Measurements from ENCODE around the gene HS3ST5.
"Not testable (repeated sequence)": the region's sequence is repeated elsewhere in the genome, so short reads cannot be mapped to it uniquely, and the experiment has no call there.

Gene HS3ST5

DNA sequence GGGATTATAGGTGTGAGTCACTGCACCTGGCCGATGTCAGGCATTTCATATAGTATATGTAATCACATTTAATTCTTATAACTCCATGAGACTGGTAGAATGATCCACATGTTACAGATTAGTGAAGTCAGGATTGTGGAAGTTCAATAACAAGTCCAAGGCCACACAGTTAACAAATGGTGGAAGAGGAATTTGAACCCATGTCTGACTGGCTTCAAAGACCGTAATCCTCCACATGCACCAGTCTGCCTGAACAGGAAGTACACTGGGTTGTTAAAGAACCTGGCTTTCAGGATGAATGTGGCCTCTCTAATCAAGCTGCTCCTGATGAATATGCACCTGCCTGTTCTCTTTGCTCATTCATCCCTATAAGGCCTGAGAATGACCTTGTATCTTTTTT lies 249.9 kb downstream of the HS3ST5 start:
- no peak for DNase-seq (ENCODE audit: low read depth in 2 of 2)

DNA sequence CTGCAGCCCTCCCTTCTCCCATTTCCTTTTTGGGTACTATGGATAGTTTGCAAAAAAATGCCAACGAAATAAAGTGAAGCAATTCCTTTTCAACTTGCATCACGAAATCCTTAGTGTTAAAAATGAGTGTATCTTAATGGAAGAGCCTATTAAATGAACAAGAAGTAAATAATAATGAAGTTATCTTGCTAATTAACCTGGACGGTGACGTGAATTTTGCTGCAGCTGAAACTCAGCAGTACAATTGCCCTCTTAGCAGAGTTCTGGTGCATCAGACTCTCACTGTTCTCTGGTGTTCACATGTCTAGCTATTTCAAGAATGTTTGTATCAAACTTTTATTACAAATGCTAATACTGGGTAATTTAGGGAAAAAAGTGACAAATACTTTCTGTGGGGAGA lies 252.2 kb downstream of the HS3ST5 start:
- DNase-seq (ENCODE audit: low read depth in 2 of 2): no peak

DNA sequence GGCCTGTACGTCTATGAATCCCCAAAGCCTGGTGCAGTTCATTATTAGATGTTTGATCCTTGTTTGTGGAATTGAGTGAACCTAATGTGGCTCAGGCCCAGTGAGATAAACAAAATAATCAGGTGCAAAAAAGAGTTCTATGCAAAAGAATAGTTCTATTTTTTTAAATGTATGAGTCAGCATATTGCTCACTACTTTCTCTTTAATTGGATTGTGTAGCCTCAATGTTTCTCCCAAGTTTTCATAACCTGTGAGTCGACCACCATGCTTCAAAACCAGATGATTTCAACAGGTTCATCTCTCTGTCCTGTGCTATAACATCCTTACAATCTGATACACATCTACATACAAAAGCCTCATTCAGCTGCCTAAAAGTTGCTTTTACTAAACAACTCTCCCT lies 255.3 kb downstream of the HS3ST5 start:
- no peak for DNase-seq (ENCODE audit: low read depth in 2 of 2)

DNA sequence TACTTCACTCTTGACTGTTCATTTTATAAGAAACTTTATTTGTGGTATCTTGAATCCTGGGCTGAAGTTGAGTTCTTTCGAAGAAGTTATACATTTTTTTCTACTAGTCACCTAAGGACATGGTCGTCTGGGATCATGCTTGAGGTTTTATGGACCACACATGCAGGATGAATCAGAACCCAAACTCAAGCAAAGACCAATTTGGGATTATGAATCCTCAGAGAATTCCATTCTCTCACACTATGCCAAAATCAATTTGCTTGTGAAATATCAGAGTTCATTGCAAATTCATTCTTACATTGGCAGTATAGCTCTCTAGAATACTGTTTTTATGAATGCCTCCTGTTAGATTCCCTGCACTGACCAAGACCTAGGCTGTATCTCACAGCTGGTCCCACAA lies 257.6 kb downstream of the HS3ST5 start:
- no peak for DNase-seq (ENCODE audit: low read depth in 2 of 2)

DNA sequence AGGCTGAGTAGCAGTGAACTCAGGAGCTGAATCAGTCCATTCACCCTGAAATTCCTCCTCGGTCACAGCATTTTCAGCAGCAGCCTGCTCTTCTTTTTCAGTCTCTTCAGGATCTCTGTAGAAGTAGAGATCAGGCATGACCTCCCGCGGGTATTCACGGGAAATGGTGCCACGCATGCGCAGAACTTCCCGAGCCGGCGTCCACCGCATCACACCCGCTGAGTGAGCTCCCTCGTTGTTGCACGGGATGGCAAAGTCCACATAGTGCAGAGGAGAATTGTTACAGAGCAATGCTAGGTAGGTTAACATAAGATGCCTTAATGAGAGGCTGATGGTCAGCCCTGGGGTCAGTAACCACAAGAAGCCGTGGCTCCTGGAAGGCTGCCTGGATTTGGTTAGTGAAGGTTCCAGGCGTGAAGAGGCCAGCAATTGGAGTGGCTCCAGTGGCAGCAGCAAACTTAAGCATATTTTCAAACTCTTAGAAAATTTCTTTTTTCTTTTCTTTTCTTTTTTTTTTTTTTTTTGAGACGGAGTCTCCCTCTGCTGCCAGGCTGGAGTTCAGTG lies 258.4 kb downstream of the HS3ST5 start:
- no peak for DNase-seq (ENCODE audit: low read depth in 2 of 2)

DNA sequence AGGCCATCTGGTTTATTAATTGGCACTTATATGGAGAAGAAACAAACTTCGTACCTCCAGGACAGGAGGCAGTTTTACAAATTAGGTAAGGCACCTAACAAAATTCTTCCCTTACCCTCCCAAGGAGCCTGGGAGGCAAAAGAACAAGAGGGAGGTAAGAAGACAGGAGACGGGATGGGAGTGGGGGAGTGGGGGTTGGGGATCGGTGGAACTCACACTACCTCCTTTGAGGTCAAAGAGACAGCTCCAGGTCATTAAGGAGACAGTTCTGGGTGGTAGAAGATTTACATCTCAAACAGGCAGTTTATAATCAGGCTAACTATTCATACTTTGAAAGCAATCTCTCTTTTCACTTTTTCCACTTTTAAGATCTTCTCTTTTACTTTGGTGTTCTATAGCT lies 259.6 kb downstream of the HS3ST5 start:
- no peak for DNase-seq (ENCODE audit: low read depth in 2 of 2)

DNA sequence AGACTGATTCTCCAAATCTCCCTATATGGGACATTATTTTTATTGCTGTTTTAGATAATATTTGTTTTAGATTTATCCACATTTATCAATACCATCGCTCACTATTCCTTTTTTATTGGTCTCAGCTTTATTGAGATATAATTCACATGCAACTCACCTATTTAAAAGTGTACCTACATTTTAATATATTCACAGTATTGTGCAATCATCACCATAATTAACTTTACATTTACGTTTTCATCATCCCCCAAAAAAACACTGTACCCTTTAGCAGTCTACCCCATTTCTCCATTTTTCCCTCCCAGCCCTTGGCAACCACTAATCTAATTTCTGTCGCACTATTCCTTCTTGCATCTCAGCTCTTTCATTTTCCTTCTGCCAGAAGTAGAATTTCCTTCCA lies 261.1 kb downstream of the HS3ST5 start:
- no peak for DNase-seq (ENCODE audit: low read depth in 2 of 2)

DNA sequence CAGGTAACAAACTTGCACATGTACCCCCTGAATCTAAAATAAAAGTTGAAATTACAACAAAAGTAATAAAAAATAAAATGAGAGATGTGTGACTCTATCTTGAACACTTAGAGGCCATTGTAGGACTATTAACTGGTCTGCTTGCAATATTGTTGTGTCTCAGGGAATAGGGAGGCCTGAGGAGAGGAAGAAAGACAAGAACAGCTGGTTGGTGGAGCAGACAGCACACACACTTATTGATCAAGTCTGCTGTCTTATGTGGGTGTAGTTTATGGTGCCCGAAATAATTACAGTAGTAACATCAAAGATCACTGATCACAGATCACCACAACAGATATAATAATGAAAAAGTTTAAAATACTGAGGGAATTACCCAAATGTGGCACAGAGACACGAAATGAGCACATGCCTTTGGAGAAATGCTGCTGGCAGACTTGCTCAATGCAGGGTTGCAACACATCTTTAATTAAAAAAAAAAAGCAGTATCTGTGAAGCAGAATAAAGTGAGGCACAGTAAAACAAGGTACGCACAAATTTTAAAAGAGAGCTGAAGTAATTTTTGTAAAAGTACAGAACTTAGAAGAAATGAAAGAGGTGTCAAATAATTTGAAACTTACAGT lies 261.8 kb downstream of the HS3ST5 start:
- DNase-seq (ENCODE audit: low read depth in 2 of 2): no peak

DNA sequence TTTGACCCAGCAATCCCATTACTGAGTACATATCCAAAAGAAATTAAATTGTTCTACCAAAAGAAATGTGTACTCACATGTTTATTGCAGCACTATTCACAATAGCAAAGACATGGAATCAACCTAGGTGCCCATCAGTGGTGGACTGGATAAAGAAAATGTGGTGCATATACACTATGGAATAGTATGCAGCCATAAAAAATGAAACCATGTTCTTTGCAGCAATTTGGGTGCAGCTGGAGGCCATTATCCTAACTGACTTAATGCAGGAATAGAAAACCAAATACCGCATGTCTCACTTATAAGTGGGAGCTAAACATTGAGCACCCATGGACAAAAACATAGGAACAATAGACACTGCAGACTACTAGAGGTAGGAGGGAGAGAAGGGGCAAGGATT lies 262.4 kb downstream of the HS3ST5 start:
- not testable (repeated sequence) for DNase-seq (ENCODE audit: low read depth in 2 of 2)

DNA sequence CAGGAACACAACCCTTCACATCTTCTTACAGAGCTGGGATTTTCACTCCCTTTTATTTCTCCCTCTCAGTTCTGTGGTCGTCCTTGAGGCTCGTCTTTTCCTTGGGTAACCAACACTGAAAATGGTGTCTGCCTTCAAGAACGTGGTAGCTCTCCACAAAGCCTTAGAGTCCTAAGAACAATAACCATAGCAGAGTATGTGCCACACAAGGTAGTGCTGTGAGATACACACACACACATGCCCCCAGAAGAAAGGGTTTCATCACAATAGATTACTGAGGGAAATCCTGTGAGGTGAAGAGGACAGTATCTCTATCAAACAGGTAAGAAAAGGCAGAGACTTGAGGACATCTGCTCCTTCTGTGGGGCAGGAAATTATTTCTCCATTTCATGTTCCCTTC lies 267.0 kb downstream of the HS3ST5 start:
- DNase-seq (ENCODE audit: low read depth in 2 of 2): no peak

DNA sequence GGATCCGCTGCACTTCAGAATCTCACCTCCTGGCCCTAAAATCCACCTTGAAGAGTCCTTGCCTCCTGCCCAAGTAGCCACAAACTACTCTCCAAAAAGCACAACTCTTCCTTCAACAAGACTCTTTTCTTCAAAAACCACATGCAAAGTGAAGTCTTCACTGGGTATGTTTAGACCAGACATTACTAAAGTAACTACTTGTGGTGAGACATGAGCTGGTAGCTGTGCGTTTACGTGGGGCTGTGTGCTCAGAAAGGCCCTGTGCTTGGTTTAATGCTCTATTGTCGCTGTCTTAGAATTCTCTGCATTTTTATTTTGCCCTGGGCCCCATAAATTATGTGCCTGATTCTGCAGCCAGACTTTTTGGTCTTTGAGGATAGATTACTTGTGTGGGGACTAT lies 267.5 kb downstream of the HS3ST5 start:
- no peak for DNase-seq (ENCODE audit: low read depth in 2 of 2)

DNA sequence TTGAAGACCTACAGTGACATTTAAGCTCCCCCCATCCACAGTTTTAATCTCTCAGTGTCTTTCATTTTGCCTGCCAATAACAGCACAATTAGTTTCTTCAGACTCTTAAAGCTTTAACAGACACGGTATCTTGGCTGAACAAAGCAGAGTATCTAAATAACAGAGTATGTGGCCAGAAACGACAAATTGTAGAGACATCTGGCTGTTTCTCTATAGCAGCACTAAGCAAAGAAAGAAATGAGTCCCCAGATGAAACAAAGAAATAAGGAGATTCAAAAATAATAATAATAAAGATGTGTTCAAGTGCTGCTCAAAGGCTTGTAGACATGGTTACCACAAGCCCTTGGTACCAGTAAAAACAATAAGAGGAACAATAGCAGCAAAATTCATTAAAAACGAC lies 274.1 kb downstream of the HS3ST5 start:
- no peak for DNase-seq (ENCODE audit: low read depth in 2 of 2)

DNA sequence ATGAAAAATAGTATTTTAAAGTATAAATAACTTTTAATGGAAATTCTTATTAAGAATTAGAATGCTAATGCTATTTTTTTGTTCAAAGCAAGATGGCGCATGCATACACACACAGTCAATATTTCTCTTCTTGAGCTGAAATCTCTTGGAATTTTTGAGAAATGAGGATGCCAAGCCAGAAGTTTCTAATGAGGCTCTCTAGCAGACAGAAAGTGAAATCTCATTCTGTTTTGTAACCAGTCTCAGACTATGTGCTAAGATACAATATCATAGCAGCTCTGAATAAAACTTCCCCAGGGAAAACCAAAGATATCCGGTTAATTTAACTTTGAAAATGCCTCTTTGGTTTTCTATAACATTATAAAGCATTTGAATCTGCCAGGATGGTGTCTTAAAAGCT lies 274.7 kb downstream of the HS3ST5 start:
- no peak for DNase-seq (ENCODE audit: low read depth in 2 of 2)

DNA sequence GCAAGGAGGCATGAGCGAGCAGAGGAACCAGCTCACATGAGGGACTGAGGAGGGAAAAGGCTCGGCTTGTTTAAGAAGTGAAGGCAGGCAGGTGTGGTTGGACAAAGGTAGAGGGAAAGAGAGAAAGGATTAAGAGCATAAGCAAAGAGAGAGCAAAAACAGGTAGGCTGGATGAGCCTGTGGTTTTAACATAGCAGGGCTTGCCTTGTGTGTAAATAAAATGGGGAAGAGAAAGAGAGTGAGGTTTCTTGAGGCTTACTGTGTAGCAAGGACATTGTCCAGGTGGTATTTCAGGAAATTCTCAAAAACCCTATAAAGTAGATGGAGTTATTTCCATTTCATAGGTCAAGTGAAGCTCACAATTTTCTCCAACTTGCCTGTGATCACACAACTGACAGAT lies 278.0 kb downstream of the HS3ST5 start:
- DNase-seq (ENCODE audit: low read depth in 2 of 2): no peak

DNA sequence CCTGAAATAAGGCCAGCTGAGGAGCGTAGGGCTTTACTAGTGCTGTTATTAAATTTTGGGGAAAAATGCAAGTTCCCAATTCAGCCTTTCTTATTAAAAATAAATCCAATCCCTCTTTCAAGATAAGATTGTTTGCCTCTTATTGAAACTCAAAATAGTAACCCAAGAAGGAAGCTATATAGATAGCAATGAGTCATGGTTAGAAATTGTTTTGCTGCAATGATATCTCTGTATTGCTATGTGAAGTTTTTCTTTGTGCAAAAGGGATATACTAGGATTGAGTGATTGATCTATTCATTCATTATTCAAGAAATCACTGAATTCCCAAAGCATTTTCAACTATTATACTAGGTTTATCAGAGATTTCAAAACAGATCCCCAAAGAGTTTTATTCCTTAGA lies 278.9 kb downstream of the HS3ST5 start:
- no peak for DNase-seq (ENCODE audit: low read depth in 2 of 2)

DNA sequence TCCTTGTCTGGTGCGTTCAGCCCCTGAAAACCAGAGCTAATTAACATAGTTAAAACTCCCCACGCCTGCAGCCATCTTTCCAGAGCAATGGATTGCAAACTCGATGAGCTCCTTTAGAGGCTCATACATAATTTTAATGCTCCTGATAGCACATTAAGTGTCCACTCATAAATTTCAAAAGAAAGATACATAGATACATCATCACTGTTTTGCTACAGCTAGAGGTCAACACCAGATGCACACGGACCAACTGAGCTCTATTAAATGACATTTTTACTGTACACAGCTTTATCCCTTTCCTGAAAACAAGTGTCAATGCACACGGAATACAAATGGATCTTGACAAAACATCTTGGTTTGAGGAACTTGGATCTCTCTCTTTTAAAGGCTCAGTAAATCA lies 280.6 kb downstream of the HS3ST5 start:
- no peak for DNase-seq (ENCODE audit: low read depth in 2 of 2)

DNA sequence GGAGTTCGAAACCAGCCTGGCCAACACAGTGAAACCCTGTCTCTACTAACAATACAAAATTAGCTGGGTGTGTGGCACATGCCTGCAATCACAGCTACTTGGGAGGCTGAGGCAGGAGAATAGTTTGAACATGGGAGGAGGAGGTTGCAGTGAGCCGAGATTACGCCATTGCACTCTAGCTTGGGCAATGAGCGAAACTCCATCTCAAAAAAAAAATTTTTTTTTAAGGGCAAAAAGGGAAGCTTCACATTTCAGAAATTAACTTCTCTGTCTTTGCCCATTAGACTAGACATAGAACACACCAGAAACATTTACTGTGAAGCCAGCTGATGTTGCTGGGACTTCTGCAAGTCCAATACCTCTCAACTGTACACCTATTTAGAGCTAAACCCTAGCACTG lies 281.1 kb downstream of the HS3ST5 start:
- DNase-seq (ENCODE audit: low read depth in 2 of 2): no peak

DNA sequence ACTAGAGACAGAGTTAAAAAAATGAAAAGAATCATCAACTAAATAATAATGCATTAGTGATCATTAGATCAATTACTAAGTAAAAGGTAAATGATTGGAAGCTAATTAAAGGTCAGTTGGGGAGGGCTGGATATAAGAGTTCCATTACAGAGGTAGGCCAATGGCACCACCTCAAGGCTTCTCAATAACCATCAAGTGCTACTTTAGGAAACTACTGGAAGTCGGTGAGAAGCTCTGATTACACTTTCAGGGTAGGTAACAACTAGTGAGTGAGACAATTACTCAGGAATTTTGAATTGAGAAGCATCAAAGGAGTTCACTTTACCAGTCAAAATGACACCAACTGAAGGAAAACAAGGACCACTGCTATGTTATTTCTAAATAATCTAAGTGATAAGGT lies 281.7 kb downstream of the HS3ST5 start:
- DNase-seq (ENCODE audit: low read depth in 2 of 2): no peak

DNA sequence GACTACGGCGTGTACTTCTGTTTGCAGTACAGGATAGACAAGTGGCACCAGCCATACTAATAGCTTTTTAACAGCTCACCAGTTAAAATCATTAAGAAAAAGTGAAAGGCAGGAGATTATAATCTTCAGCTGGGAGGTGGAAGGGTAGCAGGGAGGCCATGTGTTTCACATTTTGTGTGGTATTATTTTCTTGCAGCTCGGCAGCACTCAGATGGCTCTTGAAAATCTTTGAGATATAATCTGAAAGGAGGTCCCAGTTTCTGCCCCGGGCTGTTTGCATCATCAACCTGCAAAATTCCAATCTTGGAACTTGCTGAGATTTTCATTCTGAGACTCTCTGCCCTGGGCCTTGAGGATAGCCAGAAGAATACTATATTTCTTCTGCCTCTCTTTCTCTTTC lies 284.4 kb downstream of the HS3ST5 start:
- no peak for DNase-seq (ENCODE audit: low read depth in 2 of 2)

DNA sequence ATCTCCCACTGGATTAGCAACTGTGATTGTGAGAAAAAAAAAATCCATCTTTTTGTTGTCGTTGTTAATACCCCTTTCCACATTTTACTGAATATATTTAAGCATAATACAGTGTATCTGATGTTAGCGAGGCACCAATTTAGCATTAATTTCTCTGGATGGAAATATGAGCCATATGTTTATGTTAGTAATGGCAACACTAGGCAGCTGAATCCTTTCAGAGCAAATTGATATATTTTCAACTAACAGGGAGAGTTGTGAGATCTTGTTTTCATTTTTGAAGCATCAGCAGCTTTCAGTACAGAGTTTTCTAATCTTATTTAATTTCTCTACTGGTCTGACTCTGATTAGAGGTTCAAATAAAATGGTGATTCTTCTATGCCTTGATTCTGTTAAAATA lies 287.1 kb downstream of the HS3ST5 start:
- DNase-seq (ENCODE audit: low read depth in 2 of 2): no peak

DNA sequence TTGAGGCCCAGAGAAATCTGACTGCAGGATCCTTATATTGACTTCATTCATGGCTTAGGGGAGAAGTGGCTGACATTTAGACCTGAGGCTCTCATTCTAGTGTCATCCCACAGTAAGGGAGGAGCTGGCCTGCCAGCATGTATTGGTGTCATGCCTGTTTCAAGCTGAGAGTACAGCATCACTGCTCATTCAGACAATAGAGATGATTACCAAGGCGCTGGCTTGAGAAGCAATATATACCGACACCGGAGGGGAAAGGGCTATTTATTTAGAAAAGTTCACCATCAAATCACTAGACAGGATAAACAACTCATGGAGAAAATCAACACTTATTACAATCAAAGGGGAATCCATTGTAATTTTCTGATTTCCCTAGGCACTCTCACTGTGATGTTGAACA lies 287.5 kb downstream of the HS3ST5 start:
- no peak for DNase-seq (ENCODE audit: low read depth in 2 of 2)

DNA sequence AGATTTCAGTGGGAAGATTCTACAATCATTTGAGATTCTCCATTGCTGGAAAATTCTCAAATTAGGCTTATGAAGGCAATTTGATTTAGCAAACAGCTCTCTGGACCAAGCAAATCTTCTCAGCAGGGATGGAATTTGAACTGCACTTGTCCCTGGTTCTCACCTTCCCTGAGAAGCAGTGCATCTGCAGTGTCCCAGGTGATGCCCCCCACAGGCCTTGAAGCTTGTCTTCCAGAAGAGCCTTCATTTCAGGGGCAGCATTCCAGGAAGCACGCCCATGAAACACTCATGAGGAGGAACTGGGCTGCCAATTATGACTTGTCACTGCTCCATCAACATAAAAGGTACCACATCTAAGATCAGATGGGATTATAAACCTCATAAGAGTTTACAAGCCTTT lies 289.0 kb downstream of the HS3ST5 start:
- no peak for DNase-seq (ENCODE audit: low read depth in 2 of 2)

DNA sequence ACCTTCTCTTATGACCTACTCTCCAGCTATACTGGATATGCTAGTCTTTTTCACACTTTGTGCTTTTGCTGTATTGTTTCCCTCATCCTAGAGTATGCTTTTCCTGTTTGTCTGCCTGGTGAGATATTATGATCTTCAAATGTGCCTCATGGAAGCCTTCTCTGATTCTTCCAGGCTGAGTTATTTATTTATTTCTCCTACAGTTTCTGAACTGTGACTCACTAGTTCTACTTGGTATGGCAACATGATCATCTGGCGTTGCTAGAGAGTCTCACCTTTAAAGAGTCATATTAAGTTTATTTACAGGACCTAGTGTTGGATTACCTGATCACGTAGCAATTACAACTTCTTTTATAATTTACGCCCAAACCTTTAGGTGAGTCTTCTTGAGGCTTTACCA lies 290.7 kb downstream of the HS3ST5 start:
- DNase-seq (ENCODE audit: low read depth in 2 of 2): no peak

DNA sequence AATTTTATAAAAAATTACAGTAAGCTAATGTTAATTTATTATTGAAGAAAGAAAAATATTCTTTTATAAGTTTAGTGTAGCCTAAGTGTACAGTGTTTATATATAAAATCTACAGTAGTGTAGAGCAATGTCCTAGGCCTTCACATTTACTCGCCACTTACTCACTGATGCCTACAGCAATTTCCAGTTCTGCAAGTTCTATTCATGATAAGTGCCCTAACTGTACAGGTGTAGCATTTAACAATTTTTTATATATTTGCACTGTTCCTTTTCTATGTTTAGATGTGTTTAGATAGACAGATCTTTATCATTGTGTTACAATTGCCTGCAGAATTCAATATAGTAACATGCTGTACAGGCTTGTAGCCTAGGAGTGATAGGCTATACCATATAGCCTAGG lies 291.8 kb downstream of the HS3ST5 start:
- DNase-seq (ENCODE audit: low read depth in 2 of 2): no peak

Data from stimulated activated CD8-positive, alpha-beta memory T cell treated with anti-CD3 and anti-CD28 coated beads, Interleukin-7, amount 100 ng/mL, for 4 hours (primary cell).